Effector CD4-positive, alpha-beta T cell (primary cell): ENCODE results near the gene RGS5.

ENCODE experiments used
- DNase-seq: peaks from one replicate; pipeline ENCODE4 v3.0.0-alpha.2; 2020

The RGS5 gene

GRCh38 chr1:163141556-163141955 lies 61.2 kb downstream of the RGS5 start:
- DNase-seq: no peak

- DNase-seq: no peak
Observed at GRCh38 chr1:163137556-163138265, 65.0 kb downstream of the RGS5 start.

GRCh38 chr1:163131981-163132380 lies 70.7 kb downstream of the RGS5 start:
- no peak for DNase-seq

- DNase-seq: no peak
Observed at GRCh38 chr1:163130225-163130856, 72.4 kb downstream of the RGS5 start.

- no peak for DNase-seq
Observed at GRCh38 chr1:163128282-163128681, 74.4 kb downstream of the RGS5 start.

GRCh38 chr1:163124812-163125211 lies 77.9 kb downstream of the RGS5 start:
- DNase-seq: no peak

- no peak for DNase-seq
Observed at GRCh38 chr1:163120372-163120771, 82.3 kb downstream of the RGS5 start.

- DNase-seq: no peak
Observed at GRCh38 chr1:163119707-163120106, 83.0 kb downstream of the RGS5 start.

- no peak for DNase-seq
Observed at GRCh38 chr1:163115887-163116286, 86.8 kb downstream of the RGS5 start.

- no peak for DNase-seq
Observed at GRCh38 chr1:163107655-163108054, 95.1 kb downstream of the RGS5 start.

GRCh38 chr1:163106364-163106987 lies 96.2 kb downstream of the RGS5 start:
- no peak for DNase-seq

GRCh38 chr1:163104385-163105099 lies 98.2 kb downstream of the RGS5 start:
- DNase-seq: no peak

- DNase-seq: no peak
Observed at GRCh38 chr1:163102590-163102989, 100.1 kb downstream of the RGS5 start.

GRCh38 chr1:163095213-163095612 lies 107.5 kb downstream of the RGS5 start:
- DNase-seq: no peak

- no peak for DNase-seq
Observed at GRCh38 chr1:163094589-163094988, 108.1 kb downstream of the RGS5 start.

- no peak for DNase-seq
Observed at GRCh38 chr1:163094182-163094581, 108.5 kb downstream of the RGS5 start.

- DNase-seq: no peak
Observed at GRCh38 chr1:163093579-163093978, 109.1 kb downstream of the RGS5 start.

GRCh38 chr1:163093169-163093568 lies 109.5 kb downstream of the RGS5 start:
- DNase-seq: no peak
